ENCODE data around the gene BICRAL.
"Not testable (repeated sequence)": the region's sequence is repeated elsewhere in the genome, so short reads cannot be mapped to it uniquely, and the experiment has no call there.

The BICRAL gene

GRCh38 chr6:42781796-42782688 lies at the start of gene BICRAL:
TSS of gene BICRAL (plus strand) at chr6:42782052. CDS start at chr6:42822023, 39,971 bp downstream.
- peak; percentile 62 for DNase-seq

- DNase-seq: not testable (repeated sequence)
Observed at GRCh38 chr6:42733867-42734481, 47.9 kb upstream of the BICRAL start.

GRCh38 chr6:42735976-42736375 lies 45.9 kb upstream of the BICRAL start:
- DNase-seq: no peak

- no peak for DNase-seq
Observed at GRCh38 chr6:42740725-42741124, 41.1 kb upstream of the BICRAL start.

- no peak for DNase-seq
Observed at GRCh38 chr6:42742116-42742894, 39.5 kb upstream of the BICRAL start.

- no peak for DNase-seq
Observed at GRCh38 chr6:42744351-42744893, 37.4 kb upstream of the BICRAL start.

GRCh38 chr6:42745083-42745639 lies 36.7 kb upstream of the BICRAL start:
- DNase-seq: no peak

- peak; percentile 95 for DNase-seq
Observed at GRCh38 chr6:42745640-42746462, 36.0 kb upstream of the BICRAL start, which contains the start of gene TBCC. TSS of gene TBCC (minus strand) at chr6:42746103. CDS start at chr6:42746073, 30 bp downstream.

GRCh38 chr6:42746463-42747391 lies 35.1 kb upstream of the BICRAL start:
- peak; percentile 93 for DNase-seq

- DNase-seq: no peak
Observed at GRCh38 chr6:42748203-42748898, 33.5 kb upstream of the BICRAL start.

- no peak for DNase-seq
Observed at GRCh38 chr6:42751055-42751454, 30.8 kb upstream of the BICRAL start.

GRCh38 chr6:42754759-42755158 lies 27.1 kb upstream of the BICRAL start:
- DNase-seq: no peak

- DNase-seq: no peak
Observed at GRCh38 chr6:42756722-42757121, 25.1 kb upstream of the BICRAL start.

- no peak for DNase-seq
Observed at GRCh38 chr6:42758756-42759430, 23.0 kb upstream of the BICRAL start.

- DNase-seq: no peak
Observed at GRCh38 chr6:42761287-42762067, 20.4 kb upstream of the BICRAL start.

GRCh38 chr6:42762426-42762859 lies 19.4 kb upstream of the BICRAL start:
- no peak for DNase-seq

- DNase-seq: no peak
Observed at GRCh38 chr6:42762950-42763349, 18.9 kb upstream of the BICRAL start.

GRCh38 chr6:42764911-42765648 lies 16.8 kb upstream of the BICRAL start:
- no peak for DNase-seq
